ENCODE data around the gene ZNF423.

- no peak for TF ChIP-seq POLR2A (IDR thresholded peaks at IDR 0.05)
- no peak for TF ChIP-seq CTCF (IDR thresholded peaks at IDR 0.05)
These were observed 125.1 kb downstream of the ZNF423 start for GRCh38 chr16:49730772-49731171.

Measured in right lobe of liver (tissue), 4 donors.